GM23338 (cell line): ENCODE data around the gene SLC39A7.

ENCODE experiments used
- CREB1 ChIP-seq: fragments of 250-450 bp; sonication (Bioruptor Pico); IDR thresholded peaks from 2 replicates; pipeline ENCODE4 v1.5.0; 2020; ENCODE audit warnings: low read depth, mild to moderate bottlenecking, moderate library complexity
- CTCF ChIP-seq, 2 experiments: fragments of 200-600 bp in 1 of 2; sonication (generic) in 1 of 2; conservative IDR thresholded peaks; 2 replicates each; pipeline versions ENCODE4 v1.5.1 to v1.6.1; 2016 to 2017; ENCODE audit warnings: antibody characterized with exemption in 2 of 2, low read depth in 2 of 2, mild to moderate bottlenecking in 2 of 2, moderate library complexity in 1 of 2
- ETS1 ChIP-seq: IDR thresholded peaks from 2 replicates; pipeline ENCODE4 v1.6.1; 2016; ENCODE audit warnings: antibody characterized with exemption
- EZH2 ChIP-seq: fragments of 200-600 bp; sonication (generic); IDR thresholded peaks from one replicate; pipeline ENCODE4 v1.8.0; 2017; ENCODE audit warnings: antibody characterized with exemption, mild to moderate bottlenecking, low read depth; ENCODE audit not compliant: unreplicated experiment
- EZH2phosphoT487 ChIP-seq: fragments of 200-600 bp; sonication (generic); IDR thresholded peaks from one replicate; pipeline ENCODE4 v1.8.1; 2018; ENCODE audit warnings: antibody characterized with exemption; ENCODE audit not compliant: unreplicated experiment
- JUNB ChIP-seq: IDR thresholded peaks from one replicate; pipeline ENCODE4 v1.6.1; 2016; ENCODE audit warnings: antibody characterized with exemption; ENCODE audit not compliant: unreplicated experiment
- NANOG ChIP-seq: IDR thresholded peaks from 2 replicates; pipeline ENCODE4 v1.6.1; 2016; ENCODE audit warnings: antibody characterized with exemption, borderline replicate concordance
- POLR2AphosphoS5 ChIP-seq: IDR thresholded peaks from 2 replicates; pipeline ENCODE4 v1.6.1; 2016; ENCODE audit warnings: antibody characterized with exemption, low read depth
- REST ChIP-seq: IDR thresholded peaks from one replicate; pipeline ENCODE4 v1.6.1; 2018; ENCODE audit warnings: antibody characterized with exemption; ENCODE audit not compliant: unreplicated experiment
- ZNF331 ChIP-seq: fragments of 250-450 bp; sonication (Bioruptor Pico); IDR thresholded peaks from 2 replicates; pipeline ENCODE4 v1.5.0; 2020; ENCODE audit warnings: low read depth, mild to moderate bottlenecking, moderate library complexity

DNA sequence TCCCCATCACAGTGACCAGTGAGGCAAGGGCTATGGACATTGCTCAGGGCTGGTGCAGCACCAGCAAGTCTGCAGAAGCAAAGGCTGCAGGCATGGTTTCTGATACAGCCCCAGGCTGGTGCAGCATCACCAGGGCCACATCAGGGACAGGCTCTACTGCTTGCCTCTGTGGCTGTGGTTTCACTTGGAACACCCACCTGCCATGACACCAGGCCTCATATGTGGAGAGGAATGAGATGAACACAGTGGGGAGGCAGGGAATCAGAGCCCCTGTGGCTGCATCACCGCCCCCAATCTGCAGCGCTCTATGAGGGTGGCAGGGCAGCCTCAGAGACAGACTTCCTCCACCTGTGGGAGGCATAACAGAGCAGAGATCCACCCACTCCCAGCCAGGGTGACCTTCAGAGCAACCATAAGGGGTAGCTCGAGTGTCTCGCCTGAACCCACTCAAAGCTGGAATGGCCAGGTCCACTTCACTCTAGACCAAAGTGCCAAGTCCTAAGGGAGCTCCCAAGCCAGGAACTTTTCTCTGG lies 15.5 kb downstream of the SLC39A7 start:
- no peak for TF ChIP-seq CTCF (conservative IDR thresholded peaks at IDR 0.05; ENCODE audit: low read depth in 2 of 2)
- TF ChIP-seq POLR2AphosphoS5, result no peak
- no peak for TF ChIP-seq NANOG
- no peak for TF ChIP-seq EZH2
- TF ChIP-seq EZH2phosphoT487, result no peak
- no peak for TF ChIP-seq REST
- no peak for TF ChIP-seq CREB1 (CRISPR knock-in tag)
- no peak for TF ChIP-seq JUNB
- no peak for TF ChIP-seq ETS1
- TF ChIP-seq ZNF331, result no peak
